Airway epithelial cell (primary cell): ENCODE results near the gene PAN3. TPM values are rescaled to one million over a fixed set of nuclear protein-coding genes. Genes with fewer than 3 reads are reported as not detected.

Experiments used
- total RNA-seq: library from RNA; depleted of rRNA; stranded (reverse); fragments of >200 nt; gene quantifications from 2 replicates; pipeline ENCODE4 v1.2.3, GENCODE V29; 2015

PAN3 gene, protein sequence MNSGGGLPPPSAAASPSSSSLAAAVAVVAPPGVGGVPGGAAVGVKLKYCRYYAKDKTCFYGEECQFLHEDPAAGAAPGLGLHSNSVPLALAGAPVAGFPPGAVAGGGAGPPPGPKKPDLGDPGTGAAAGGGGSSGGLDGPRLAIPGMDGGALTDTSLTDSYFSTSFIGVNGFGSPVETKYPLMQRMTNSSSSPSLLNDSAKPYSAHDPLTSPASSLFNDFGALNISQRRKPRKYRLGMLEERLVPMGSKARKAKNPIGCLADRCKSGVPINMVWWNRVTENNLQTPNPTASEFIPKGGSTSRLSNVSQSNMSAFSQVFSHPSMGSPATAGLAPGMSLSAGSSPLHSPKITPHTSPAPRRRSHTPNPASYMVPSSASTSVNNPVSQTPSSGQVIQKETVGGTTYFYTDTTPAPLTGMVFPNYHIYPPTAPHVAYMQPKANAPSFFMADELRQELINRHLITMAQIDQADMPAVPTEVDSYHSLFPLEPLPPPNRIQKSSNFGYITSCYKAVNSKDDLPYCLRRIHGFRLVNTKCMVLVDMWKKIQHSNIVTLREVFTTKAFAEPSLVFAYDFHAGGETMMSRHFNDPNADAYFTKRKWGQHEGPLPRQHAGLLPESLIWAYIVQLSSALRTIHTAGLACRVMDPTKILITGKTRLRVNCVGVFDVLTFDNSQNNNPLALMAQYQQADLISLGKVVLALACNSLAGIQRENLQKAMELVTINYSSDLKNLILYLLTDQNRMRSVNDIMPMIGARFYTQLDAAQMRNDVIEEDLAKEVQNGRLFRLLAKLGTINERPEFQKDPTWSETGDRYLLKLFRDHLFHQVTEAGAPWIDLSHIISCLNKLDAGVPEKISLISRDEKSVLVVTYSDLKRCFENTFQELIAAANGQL
- 12.2 and 15.1 TPM in 2 replicates for total RNA-seq

DNA sequence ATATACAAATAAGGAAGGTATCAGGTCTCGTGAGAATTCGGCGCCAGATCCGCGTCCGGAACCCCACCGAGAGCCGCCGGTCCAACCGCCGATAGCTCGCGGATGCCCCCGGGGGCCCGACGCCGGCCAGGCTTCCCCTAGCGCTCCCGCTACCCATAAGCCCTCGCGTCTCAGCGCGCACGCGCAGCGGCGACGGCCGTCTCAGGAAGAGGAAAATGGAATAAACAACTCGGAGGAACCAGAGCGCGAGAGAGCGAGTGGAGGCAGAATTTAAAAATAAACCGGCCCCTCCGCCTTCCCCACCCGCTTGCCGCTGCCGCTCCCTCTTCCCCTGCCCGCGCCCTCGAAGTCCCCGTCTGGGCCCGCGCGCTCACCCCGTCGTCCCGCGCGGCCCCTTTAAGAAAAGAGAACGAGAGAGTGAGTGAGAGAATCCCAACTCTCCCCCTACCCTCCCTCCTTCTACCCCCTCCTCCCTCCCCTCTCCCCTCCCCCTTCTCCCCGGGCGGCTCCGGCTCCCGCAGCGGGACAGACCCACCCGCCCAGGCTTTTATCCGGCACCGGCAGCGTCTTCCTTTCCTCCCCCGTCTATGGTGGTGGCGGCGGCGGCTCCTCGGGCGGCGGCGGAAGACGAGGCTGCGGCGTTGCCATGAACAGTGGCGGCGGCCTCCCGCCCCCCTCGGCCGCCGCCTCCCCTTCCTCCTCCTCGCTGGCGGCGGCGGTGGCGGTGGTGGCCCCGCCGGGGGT is at the start of gene PAN3:
TSS of gene PAN3 (plus strand) at position 534 of the 744 bp plus-strand sequence. CDS start at position 647, 113 bp downstream.

DNA sequence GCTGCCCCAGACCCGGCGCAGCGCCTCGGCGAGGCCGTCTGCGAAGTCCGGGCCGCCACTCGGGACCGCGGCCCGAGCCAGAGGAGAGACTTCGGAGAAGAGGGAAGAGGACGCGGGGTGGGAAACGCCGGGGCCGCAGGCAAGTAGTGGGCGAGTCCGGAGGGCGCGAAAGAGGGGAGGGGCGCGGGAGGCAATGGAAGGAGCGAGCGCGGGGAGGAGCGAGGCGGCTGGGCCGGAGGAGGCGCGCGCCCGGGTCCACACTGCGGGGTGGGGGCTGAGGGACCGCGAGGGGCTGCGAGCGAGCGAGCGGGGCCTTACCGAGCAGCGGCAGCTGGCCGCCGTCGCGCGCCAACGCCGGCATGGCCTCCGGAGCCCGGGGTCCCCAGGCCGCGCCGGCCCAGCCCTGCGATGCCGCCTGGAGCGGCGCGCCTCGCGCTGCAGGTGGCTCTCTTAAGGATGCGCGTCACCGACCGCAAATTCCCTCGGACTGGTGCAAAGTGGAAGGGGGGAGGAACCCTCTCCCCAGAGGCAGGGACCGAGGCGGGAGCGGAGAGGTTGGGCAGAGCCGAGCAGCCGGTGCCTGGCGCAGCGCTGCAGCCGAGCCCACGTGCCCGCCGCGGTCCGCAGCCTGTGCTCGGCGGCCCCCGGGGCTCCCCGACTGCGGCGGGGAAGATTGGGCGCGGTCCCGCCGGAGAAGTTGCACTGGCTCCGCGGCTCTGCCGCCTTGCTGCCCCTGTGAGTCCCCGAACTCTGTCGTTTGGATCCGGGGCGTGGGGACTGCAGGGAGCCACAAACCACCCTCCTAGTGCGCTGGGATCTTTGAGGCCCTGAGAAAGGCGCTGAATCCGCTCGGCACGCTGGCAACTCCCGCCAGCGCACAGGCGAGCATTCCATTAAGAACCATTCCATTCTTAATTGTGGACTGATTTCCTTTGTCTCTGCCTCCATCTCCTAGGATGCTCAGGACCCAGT is 37.9 kb upstream of the PAN3 start, which contains the start of gene FLT3:
TSS of gene FLT3 (minus strand) at position 427 of the 972 bp plus-strand sequence. CDS start at position 361, 66 bp downstream.

Other genes starting within 250 kb of the PAN3 start
- not detected in 2 replicates for gene PDX1, start 218.5 kb upstream of the PAN3 start, total RNA-seq
- gene CDX2, start 169.2 kb upstream of the PAN3 start, total RNA-seq: not detected in 2 replicates
- gene URAD, start 149.9 kb upstream of the PAN3 start, total RNA-seq: not detected in 2 replicates
- gene FLT3, start 38.0 kb upstream of the PAN3 start, total RNA-seq: not detected in 2 replicates